Fibroblast of the aortic adventitia (primary cell): Measurements from ENCODE around the gene MECR. TPM values are rescaled to one million over a fixed set of nuclear protein-coding genes. Genes with fewer than 3 reads are reported as not detected.

Source experiments
- DNase-seq: peaks from one replicate; pipeline ENCODE4 v3.0.0-alpha.2; 2010; ENCODE audit warnings: low read depth
- H3K4me3 ChIP-seq: 2 replicates; pipeline ENCODE4 v1.5.1; 2011; ENCODE audit warnings: low read depth, mild to moderate bottlenecking, control low read depth, low read length, moderate library complexity
- total RNA-seq: library from RNA; depleted of rRNA; stranded (reverse); fragments of >200 nt; gene quantifications from 2 replicates; pipeline ENCODE4 v1.2.3, GENCODE V29; 2012; ENCODE audit warnings: low replicate concordance
- TF ChIP-seq, protein P1 (sequence below): IDR thresholded peaks from 2 replicates; pipeline ENCODE4 v1.5.1; 2011; ENCODE audit warnings: mild to moderate bottlenecking, low read length, control low read depth, inconsistent platforms; ENCODE audit not compliant: insufficient read depth

The MECR gene
- total RNA-seq, 1 donor = 23.1 TPM

DNA sequence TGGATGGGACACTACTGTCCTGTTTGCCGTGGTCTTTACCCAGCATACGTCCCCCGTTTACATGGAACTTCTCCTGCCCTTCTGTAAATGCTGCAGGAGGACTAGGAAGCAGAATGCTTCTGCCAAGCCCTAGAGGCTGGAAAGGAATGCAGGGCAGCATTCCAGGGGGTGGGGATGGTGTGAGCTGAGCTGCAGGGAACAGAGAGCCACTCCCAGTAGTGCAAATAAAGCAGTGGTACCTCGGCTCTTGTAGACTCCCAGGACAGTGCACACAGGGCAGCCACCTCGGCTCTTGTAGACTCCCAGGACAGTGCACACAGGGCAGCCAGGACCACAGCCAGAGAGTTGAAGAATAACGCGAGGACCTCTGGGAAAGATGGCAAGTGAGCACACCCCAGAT lies 41.0 kb upstream of the MECR start:
- DNase-seq = peak; percentile 82
- TF ChIP-seq, protein P1, sequence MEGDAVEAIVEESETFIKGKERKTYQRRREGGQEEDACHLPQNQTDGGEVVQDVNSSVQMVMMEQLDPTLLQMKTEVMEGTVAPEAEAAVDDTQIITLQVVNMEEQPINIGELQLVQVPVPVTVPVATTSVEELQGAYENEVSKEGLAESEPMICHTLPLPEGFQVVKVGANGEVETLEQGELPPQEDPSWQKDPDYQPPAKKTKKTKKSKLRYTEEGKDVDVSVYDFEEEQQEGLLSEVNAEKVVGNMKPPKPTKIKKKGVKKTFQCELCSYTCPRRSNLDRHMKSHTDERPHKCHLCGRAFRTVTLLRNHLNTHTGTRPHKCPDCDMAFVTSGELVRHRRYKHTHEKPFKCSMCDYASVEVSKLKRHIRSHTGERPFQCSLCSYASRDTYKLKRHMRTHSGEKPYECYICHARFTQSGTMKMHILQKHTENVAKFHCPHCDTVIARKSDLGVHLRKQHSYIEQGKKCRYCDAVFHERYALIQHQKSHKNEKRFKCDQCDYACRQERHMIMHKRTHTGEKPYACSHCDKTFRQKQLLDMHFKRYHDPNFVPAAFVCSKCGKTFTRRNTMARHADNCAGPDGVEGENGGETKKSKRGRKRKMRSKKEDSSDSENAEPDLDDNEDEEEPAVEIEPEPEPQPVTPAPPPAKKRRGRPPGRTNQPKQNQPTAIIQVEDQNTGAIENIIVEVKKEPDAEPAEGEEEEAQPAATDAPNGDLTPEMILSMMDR = no peak
- peak overlapping the region; percentile 10 for H3K4me3 ChIP-seq

DNA sequence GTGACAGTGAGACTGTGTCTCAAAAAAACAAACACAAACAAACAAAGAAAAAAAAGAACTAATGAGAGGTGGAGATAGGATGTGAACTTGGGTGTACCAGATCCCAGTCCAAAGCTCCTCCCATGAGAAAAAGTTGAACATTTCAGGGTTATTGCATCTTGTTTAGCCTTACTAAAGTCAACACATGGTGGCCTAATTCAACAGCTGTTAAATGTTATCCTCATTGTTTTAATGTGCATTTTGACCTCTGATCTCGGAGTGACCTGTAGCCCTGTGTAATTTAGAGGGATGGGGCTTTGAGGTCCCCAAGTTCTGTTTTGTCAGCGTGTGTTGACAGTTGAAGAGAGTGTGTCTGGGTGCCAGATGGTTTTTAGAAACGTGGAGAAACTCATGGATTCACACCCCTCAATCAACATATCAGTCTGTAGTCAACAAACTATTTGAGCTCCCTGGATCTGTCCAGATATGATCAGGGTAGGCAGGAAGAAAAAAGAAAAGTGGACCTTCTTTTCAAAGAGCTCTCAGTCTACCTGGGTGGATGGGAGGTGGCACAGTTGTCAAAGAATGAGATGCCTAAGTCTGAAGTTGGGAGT lies 40.3 kb upstream of the MECR start:
- no peak overlapping the region for H3K4me3 ChIP-seq
- TF ChIP-seq, protein P1 = no peak
- peak; percentile 27 for DNase-seq

DNA sequence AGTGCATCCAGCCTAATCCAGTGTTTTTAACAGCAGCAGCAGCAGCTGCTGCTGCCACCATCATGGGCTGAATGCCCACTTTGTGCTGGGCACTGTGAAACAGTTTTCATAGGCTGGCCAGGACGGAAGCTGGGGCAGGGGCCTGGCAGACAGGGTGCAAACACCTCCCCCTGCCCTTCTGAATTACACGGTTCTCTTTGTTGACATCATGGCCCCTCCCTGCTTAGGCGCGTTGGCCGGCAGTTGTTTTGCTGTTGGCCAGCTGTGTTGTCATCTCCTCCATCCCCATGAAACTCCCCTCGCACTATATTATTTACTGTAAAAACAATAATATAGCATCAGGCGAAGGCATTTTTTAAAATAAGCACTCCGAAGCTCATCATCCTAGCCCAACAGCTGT lies 38.6 kb upstream of the MECR start:
- TF ChIP-seq, protein P1 = no peak
- no peak overlapping the region for H3K4me3 ChIP-seq
- no peak for DNase-seq

- DNase-seq = no peak
- TF ChIP-seq, protein P1 = no peak
- H3K4me3 ChIP-seq = no peak overlapping the region
Measured at GRCh38 chr1:29267321-29268070, 36.8 kb upstream of the MECR start.

DNA sequence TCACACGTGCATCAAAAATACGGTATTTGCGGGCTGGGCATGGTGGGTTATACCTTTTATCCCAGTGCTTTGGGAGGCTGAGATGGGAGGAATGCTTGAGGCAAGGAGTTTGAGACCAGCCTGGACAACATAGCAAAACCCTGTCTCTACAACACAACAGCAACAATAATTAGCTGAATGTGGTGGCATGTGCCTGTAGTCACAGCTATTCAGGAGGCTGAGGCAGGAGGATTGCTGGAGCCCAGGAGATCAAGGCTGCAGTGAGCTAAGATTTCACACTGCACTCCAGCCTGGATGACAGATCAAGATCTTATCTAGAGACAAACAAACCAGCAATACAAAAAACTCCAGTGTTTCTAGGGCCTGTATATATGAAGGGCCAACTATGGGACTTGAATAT lies 36.2 kb upstream of the MECR start:
- TF ChIP-seq, protein P1 = no peak
- DNase-seq = no peak
- no peak overlapping the region for H3K4me3 ChIP-seq

DNA sequence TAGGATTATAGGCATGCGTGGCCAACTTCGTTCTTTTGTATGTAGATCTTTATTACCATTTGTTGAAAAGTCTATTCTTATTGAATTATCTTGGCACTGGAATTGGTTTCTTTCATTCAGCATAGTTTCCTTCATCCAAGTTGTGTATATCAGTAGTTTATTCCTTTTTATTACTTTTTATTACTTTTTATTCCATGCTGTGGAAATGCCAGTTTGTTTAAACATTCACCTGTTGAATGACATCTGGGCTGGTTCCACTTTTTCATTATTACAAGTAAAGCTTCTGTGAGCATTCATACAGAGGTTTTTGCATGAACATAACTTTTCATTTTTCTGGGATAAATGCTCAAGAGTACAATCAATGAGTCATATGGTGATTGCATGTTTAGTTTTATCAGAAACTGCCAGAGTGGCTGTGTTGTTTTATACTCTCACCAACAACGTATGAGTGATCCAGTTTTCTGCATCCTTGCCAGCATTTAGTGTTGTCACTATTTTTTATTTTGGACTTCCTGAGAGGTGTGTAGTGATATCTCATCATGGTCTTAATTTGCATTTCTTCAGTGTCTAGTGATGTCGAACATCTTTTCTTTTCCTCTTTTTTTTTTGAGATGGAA lies 34.1 kb upstream of the MECR start:
- TF ChIP-seq, protein P1 = no peak
- DNase-seq = peak; percentile 83
- H3K4me3 ChIP-seq = no peak overlapping the region
